ENCODE measurements around the gene GCK. TPM values are rescaled to one million over a fixed set of nuclear protein-coding genes. Genes with fewer than 3 reads are reported as not detected.

GCK gene
- total RNA-seq, 1 donor from 2014 or later, result 0.47 TPM

GRCh38 chr7:44112997-44113763, 76.1 kb downstream of the GCK start:
- TF ChIP-seq CTCF (IDR thresholded peaks at IDR 0.05), result no peak
- intact Hi-C loops (cut with DNase I), result no loop called here
- no peaks in the 10 kb centered on the region for H3K4me1 ChIP-seq
- no peak overlapping the region for H3K4me3 ChIP-seq
- no peak overlapping the region for H3K27ac ChIP-seq
- H3K27me3 ChIP-seq (ENCODE audit: low read depth), result no peaks in the 10 kb centered on the region
- ATAC-seq (no peak), DNase-seq (no peak)
- peaks cover 85% of the 10 kb centered on the region for H3K36me3 ChIP-seq
- no peaks in the 10 kb centered on the region for H3K9me3 ChIP-seq

- Histone ChIP-seq H3K4me3 (no peak overlapping the region), H3K27me3 (ENCODE audit: low read depth) (no peaks in the 10 kb centered on the region), H3K4me1 (no peaks in the 10 kb centered on the region), H3K36me3 (peaks cover 83% of the 10 kb centered on the region), H3K27ac (no peak overlapping the region), H3K9me3 (no peaks in the 10 kb centered on the region)
- TF ChIP-seq CTCF (IDR thresholded peaks at IDR 0.05), result no peak
- ATAC-seq (no peak), DNase-seq (no peak)
- intact Hi-C loops (cut with DNase I), result no loop called here
Measured at GRCh38 chr7:44112231-44112996, 76.8 kb downstream of the GCK start.

GRCh38 chr7:44111761-44112160, 77.5 kb downstream of the GCK start:
- DNase-seq (no peak), ATAC-seq (no peak)
- Histone ChIP-seq H3K9me3 (no peaks in the 10 kb centered on the region), H3K36me3 (peaks cover 85% of the 10 kb centered on the region), H3K27me3 (ENCODE audit: low read depth) (no peaks in the 10 kb centered on the region), H3K4me1 (no peaks in the 10 kb centered on the region), H3K27ac (no peak overlapping the region), H3K4me3 (no peak overlapping the region)
- TF ChIP-seq CTCF (IDR thresholded peaks at IDR 0.05), result no peak
- intact Hi-C loops (cut with DNase I), result no loop called here

- no peak for DNase-seq
- TF ChIP-seq CTCF (IDR thresholded peaks at IDR 0.05), result no peak
- no peak for ATAC-seq
- Histone ChIP-seq H3K9me3 (no peaks in the 10 kb centered on the region), H3K27ac (no peak overlapping the region), H3K36me3 (peaks cover 78% of the 10 kb centered on the region), H3K27me3 (ENCODE audit: low read depth) (no peaks in the 10 kb centered on the region), H3K4me3 (no peak overlapping the region), H3K4me1 (no peaks in the 10 kb centered on the region)
- intact Hi-C loops (cut with DNase I), result no loop called here
Measured at GRCh38 chr7:44110719-44111635, 78.3 kb downstream of the GCK start.

DNA sequence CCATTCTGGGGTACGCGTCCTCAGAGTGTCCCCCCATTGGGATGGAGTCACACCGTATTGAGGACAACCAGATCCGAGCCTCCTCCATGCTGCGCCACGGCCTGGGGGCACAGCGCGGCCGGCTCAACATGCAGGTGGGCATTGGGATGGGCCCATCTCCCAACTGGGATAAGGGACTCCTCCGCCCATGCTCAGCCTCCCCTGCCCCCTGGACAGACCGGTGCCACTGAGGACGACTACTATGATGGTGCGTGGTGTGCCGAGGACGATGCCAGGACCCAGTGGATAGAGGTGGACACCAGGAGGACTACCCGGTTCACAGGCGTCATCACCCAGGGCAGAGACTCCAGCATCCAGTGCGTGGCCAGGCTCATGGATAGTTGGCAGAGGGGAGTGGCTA, 79.2 kb downstream of the GCK start:
- H3K4me3 ChIP-seq, result no peak overlapping the region
- peaks cover 5% of the 10 kb centered on the region for H3K27me3 ChIP-seq (ENCODE audit: low read depth)
- TF ChIP-seq CTCF (IDR thresholded peaks at IDR 0.05), result no peak
- H3K9me3 ChIP-seq, result no peaks in the 10 kb centered on the region
- H3K4me1 ChIP-seq, result no peaks in the 10 kb centered on the region
- no peak overlapping the region for H3K27ac ChIP-seq
- peaks cover 68% of the 10 kb centered on the region for H3K36me3 ChIP-seq
- intact Hi-C loops (cut with DNase I), result no loop called here
- ATAC-seq, result no peak
- DNase-seq, result no peak

Measured in lower lobe of right lung (tissue), 2 donors.